ENCODE data around the gene BICDL2. TPM values are rescaled to one million over a fixed set of nuclear protein-coding genes. Genes with fewer than 3 reads are reported as not detected.

Gene BICDL2
- total and polyA plus RNA-seq, 9 of the 15 experiments (the other 6 are each of a cell fraction or from before 2014, with no cell fraction given), result 0.09 to 0.28 (median 0.09) TPM; not detected in 6

- TF ChIP-seq RBBP5 (IDR thresholded peaks at IDR 0.05; ENCODE audit: borderline replicate concordance, insufficient read depth, low read length, poor library complexity, severe bottlenecking) (peak; percentile 71), ZNF197 (CRISPR knock-in tag; IDR thresholded peaks at IDR 0.05; ENCODE audit: low read depth) (no peak), TCF3 (CRISPR knock-in tag; IDR thresholded peaks at IDR 0.05) (no peak), RBFOX2 (IDR thresholded peaks at IDR 0.05; ENCODE audit: low read depth, low read length) (peak; percentile 88), SIN3B (IDR thresholded peaks at IDR 0.05; ENCODE audit: low read depth) (no peak; the same call in 1 of the 2 replicates), NCOA6 (IDR thresholded peaks at IDR 0.05) (no peak), PRPF4 (IDR thresholded peaks at IDR 0.05; ENCODE audit: insufficient read depth, low read depth, low read length, poor library complexity, severe bottlenecking) (peak; percentile 47), HNRNPLL (IDR thresholded peaks at IDR 0.05; ENCODE audit: low read depth, low read length, poor library complexity, severe bottlenecking) (peak; percentile 63), E2F6 (IDR thresholded peaks at IDR 0.05; ENCODE audit: borderline replicate concordance in 1 of 2, extremely low read depth in 1 of 2, insufficient read depth in 1 of 2, insufficient read length in 1 of 2, low read depth in 1 of 2, low read length in 1 of 2, poor library complexity in 1 of 2, severe bottlenecking in 1 of 2) (peak in 1 of 2 experiments; percentile 48), ATF2 (CRISPR knock-in tag; IDR thresholded peaks at IDR 0.05) (no peak), CXXC5 (CRISPR knock-in tag; IDR thresholded peaks at IDR 0.05) (peak; percentile 78), SUPT5H (IDR thresholded peaks at IDR 0.05) (peak; percentile 87), ZNF41 (CRISPR knock-in tag; conservative IDR thresholded peaks at IDR 0.05) (no peak), GATAD2B (IDR thresholded peaks at IDR 0.05; ENCODE audit: borderline replicate concordance) (peak; percentile 58; the same call in 1 of the 2 replicates), TEAD4 (IDR thresholded peaks at IDR 0.05; ENCODE audit: low read length) (no peak), TEAD4 (CRISPR knock-in tag; IDR thresholded peaks at IDR 0.05; ENCODE audit: borderline replicate concordance) (no peak)
- TF ChIP-seq, protein P1, sequence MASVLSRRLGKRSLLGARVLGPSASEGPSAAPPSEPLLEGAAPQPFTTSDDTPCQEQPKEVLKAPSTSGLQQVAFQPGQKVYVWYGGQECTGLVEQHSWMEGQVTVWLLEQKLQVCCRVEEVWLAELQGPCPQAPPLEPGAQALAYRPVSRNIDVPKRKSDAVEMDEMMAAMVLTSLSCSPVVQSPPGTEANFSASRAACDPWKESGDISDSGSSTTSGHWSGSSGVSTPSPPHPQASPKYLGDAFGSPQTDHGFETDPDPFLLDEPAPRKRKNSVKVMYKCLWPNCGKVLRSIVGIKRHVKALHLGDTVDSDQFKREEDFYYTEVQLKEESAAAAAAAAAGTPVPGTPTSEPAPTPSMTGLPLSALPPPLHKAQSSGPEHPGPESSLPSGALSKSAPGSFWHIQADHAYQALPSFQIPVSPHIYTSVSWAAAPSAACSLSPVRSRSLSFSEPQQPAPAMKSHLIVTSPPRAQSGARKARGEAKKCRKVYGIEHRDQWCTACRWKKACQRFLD (CRISPR knock-in tag; IDR thresholded peaks at IDR 0.05), result no peak
- TF ChIP-seq, protein P2, sequence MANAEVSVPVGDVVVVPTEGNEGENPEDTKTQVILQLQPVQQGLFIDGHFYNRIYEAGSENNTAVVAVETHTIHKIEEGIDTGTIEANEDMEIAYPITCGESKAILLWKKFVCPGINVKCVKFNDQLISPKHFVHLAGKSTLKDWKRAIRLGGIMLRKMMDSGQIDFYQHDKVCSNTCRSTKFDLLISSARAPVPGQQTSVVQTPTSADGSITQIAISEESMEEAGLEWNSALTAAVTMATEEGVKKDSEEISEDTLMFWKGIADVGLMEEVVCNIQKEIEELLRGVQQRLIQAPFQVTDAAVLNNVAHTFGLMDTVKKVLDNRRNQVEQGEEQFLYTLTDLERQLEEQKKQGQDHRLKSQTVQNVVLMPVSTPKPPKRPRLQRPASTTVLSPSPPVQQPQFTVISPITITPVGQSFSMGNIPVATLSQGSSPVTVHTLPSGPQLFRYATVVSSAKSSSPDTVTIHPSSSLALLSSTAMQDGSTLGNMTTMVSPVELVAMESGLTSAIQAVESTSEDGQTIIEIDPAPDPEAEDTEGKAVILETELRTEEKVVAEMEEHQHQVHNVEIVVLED (CRISPR knock-in tag; IDR thresholded peaks at IDR 0.05), result 0 out of 2 replicates have a peak, but pooled peaks have one; percentile 7
- TF ChIP-seq, protein P3, sequence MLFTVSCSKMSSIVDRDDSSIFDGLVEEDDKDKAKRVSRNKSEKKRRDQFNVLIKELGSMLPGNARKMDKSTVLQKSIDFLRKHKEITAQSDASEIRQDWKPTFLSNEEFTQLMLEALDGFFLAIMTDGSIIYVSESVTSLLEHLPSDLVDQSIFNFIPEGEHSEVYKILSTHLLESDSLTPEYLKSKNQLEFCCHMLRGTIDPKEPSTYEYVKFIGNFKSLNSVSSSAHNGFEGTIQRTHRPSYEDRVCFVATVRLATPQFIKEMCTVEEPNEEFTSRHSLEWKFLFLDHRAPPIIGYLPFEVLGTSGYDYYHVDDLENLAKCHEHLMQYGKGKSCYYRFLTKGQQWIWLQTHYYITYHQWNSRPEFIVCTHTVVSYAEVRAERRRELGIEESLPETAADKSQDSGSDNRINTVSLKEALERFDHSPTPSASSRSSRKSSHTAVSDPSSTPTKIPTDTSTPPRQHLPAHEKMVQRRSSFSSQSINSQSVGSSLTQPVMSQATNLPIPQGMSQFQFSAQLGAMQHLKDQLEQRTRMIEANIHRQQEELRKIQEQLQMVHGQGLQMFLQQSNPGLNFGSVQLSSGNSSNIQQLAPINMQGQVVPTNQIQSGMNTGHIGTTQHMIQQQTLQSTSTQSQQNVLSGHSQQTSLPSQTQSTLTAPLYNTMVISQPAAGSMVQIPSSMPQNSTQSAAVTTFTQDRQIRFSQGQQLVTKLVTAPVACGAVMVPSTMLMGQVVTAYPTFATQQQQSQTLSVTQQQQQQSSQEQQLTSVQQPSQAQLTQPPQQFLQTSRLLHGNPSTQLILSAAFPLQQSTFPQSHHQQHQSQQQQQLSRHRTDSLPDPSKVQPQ (CRISPR knock-in tag; IDR thresholded peaks at IDR 0.05; ENCODE audit: borderline replicate concordance), result no peak
These were observed 16.5 kb downstream of the BICDL2 start, which contains the start of gene TNFRSF12A (continued) for GRCh38 chr16:3020247-3020603.

Data from K562 (cell line).